Large intestine (tissue), 3 donors: ENCODE data around the gene MTRF1. TPM values are rescaled to one million over a fixed set of nuclear protein-coding genes. Genes with fewer than 3 reads are reported as not detected.

Experiments used
- DNase-seq, 2 donors: peaks; one replicate each; pipeline versions ENCODE4 v3.0.0 to v3.0.0-alpha.2; 2013
- H3K27ac ChIP-seq: one replicate; pipeline ENCODE4 v1.5.1; 2013; ENCODE audit warnings: low read length
- H3K27me3 ChIP-seq: 2 replicates; pipeline ENCODE4 v1.6.1; 2013; ENCODE audit warnings: low read length; ENCODE audit not compliant: control insufficient read depth, insufficient read depth
- H3K36me3 ChIP-seq: 2 replicates; pipeline ENCODE4 v1.6.1; 2013; ENCODE audit warnings: low read length; ENCODE audit not compliant: control insufficient read depth, insufficient read depth
- H3K4me1 ChIP-seq: one replicate; pipeline ENCODE4 v1.6.1; 2013; ENCODE audit warnings: low read length; ENCODE audit not compliant: control insufficient read depth, insufficient read depth
- H3K4me3 ChIP-seq: one replicate; pipeline ENCODE4 v1.5.1; 2013; ENCODE audit warnings: low read length
- H3K9me3 ChIP-seq: one replicate; pipeline ENCODE4 v1.6.1; 2013; ENCODE audit warnings: mild to moderate bottlenecking, low read depth, low read length, moderate library complexity; ENCODE audit not compliant: control insufficient read depth
- WGBS: methylation state at CpG from one replicate; pipeline ENCODE4 v1.1.5; 2013; ENCODE audit warnings: low lambda C conversion rate; ENCODE audit not compliant: insufficient coverage; 5-methylcytosine and 5-hydroxymethylcytosine counted together
- polyA plus RNA-seq: library from polyadenylated mRNA; unstranded; fragments of 120-200 nt; gene quantifications from one replicate; pipeline ENCODE4 v1.2.1, GENCODE V29; 2013

The MTRF1 gene
- polyA plus RNA-seq, 1 donor = 18.6 TPM

DNA sequence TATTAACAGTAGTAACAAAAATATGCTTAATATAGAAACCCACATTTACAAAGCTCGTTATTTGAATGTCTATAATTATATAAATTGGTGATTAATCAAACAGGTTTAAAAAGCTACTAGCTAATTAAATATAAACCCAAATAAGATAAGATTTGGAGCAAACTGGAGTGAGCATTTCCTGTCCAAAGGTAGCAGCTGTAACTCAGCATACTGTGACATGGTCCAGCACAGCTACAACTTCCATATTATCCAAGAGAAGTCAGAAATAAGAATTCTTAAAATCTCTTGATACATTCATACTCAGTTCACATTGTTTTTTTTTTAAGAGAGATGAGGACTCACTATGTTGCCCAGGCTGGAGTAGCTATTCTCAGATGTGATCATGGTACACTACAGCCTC, 8.5 kb downstream of the MTRF1 start:
- H3K9me3 ChIP-seq = no peaks in the 10 kb centered on the region
- H3K4me3 ChIP-seq = no peak overlapping the region
- 100% methylated on average over 1 of the region's 1 CpG for WGBS
- H3K36me3 ChIP-seq = peaks cover 31% of the 10 kb centered on the region
- H3K27ac ChIP-seq = no peak overlapping the region
- H3K4me1 ChIP-seq = no peaks in the 10 kb centered on the region
- H3K27me3 ChIP-seq = no peaks in the 10 kb centered on the region
- no peak for DNase-seq

DNA sequence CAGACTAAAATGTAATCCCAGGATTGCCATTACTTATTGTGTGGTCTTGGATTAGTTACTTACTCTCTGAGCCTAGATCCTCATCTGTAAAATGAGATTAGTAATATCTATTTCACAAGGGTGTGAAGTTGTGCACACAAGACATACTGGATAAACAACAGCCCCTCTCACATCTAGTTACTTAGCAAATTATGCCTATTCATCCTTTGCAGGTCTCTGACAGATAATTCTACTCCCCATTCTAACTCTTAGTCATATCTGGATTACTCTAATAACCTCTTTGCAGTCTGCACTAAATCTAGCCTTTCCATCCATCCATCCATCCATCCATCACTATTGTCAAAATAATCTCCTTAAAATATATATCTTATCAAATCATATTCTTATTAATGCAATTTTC, 12.4 kb downstream of the MTRF1 start:
- Histone ChIP-seq H3K4me1 (no peaks in the 10 kb centered on the region), H3K27ac (no peak overlapping the region), H3K27me3 (no peaks in the 10 kb centered on the region), H3K36me3 (peaks cover 27% of the 10 kb centered on the region), H3K9me3 (no peaks in the 10 kb centered on the region), H3K4me3 (no peak overlapping the region)
- DNase-seq = no peak

DNA sequence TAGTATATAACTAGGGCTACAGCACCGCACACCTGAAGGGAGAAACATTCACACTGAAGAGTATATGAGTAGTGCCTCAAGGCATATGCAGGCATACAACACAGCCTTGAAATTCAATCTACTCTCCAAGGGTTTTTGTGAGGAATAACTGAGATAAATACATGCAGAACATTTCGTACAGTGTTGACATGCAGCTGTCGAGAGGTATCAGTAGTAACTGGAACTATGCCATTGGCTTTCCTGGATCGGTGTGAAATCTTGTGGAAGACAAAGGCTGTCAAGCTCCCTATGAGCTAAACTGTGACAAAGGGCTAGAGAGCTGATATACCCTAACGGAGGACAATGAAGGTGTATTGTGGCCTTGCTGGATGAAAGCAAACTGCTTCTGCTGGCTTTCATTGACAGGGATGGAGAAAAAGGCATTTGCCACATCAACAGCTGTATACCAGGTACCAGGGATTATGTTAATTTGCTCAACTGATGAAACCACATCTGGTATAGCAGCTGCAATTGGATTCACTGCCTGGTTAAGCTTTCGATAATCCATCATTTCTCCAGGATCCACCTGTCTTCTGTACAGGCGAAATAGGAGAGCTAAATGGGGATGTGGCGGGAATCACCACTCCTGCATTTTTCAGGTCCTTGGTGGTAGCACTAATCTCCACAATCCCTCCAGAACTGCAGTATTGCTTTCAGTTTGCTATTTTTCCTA, 16.3 kb downstream of the MTRF1 start:
- Histone ChIP-seq H3K36me3 (peaks cover 25% of the 10 kb centered on the region), H3K9me3 (no peaks in the 10 kb centered on the region), H3K4me1 (no peaks in the 10 kb centered on the region), H3K4me3 (no peak overlapping the region), H3K27me3 (no peaks in the 10 kb centered on the region), H3K27ac (no peak overlapping the region)
- DNase-seq = no peak
- WGBS = no CpG with 5 or more reads among the region's 8 CpGs

DNA sequence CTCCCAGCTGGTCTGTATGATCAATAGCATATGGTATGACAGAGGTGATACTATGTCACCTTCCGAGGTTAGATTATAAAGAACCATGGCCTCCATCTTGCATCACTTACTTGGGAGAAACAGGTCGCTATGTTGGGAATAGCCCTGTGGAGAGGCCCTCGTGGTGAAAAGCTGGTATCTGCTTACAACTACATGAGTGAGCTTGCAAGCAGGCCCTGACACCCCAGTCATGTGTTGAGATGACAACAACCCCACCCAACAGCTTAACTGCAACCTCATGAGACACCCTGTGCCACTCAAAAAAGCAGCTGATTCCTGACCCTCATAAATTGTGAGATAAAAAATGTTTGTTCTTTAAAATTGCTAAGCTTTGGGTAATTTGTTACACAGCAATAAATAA, 18.8 kb downstream of the MTRF1 start:
- Histone ChIP-seq H3K4me3 (no peak overlapping the region), H3K36me3 (peaks cover 14% of the 10 kb centered on the region), H3K27me3 (no peaks in the 10 kb centered on the region), H3K27ac (no peak overlapping the region), H3K9me3 (no peaks in the 10 kb centered on the region), H3K4me1 (no peaks in the 10 kb centered on the region)
- no CpG with 5 or more reads among the region's 3 CpGs for WGBS
- peak; percentile 7 to 29 for DNase-seq

DNA sequence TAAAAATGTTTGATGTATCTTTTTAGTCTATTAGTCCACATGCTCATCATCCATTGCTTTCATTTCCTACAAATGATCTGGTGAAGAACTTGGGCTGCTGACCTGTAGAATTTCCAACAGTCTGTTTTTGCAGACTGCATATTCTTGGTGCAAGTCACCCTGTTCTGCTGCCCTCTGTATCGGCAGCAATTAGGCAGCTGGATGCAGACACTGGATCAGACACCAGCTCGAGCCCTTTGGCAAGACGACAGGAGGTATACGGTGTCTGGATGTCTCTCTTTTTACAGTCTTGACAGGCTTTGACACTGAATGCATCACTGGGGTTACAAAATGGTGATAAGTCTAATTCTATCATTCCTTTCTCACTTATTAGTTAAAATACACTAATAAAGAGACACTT, 21.8 kb downstream of the MTRF1 start:
- Histone ChIP-seq H3K4me3 (no peak overlapping the region), H3K27ac (no peak overlapping the region), H3K27me3 (no peaks in the 10 kb centered on the region), H3K36me3 (peaks cover 8% of the 10 kb centered on the region), H3K4me1 (no peaks in the 10 kb centered on the region), H3K9me3 (no peaks in the 10 kb centered on the region)
- DNase-seq = no peak
- WGBS = no CpG with 5 or more reads among the region's 4 CpGs

DNA sequence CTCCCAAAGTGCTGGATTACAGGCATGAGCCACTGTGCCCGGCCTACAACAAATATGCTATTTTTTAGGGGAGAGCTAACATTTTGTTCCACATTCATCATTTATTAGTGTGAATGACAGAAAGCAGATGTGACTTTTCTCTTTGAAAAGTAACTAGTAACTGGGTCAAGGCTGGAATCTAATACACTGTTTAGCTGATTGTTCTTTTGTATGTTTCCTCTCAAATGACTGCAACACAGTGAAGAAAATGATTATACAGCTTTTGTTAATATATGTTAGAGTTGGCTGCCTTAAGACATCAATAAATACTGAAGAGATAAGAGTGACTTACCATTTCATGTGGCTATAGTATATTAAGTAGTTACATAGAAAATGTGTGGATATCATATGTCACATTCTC, 27.0 kb downstream of the MTRF1 start:
- no CpG with 5 or more reads among the region's 1 CpG for WGBS
- Histone ChIP-seq H3K4me1 (no peaks in the 10 kb centered on the region), H3K4me3 (no peak overlapping the region), H3K27ac (no peak overlapping the region), H3K9me3 (no peaks in the 10 kb centered on the region), H3K36me3 (peaks cover 13% of the 10 kb centered on the region), H3K27me3 (no peaks in the 10 kb centered on the region)
- peak in 1 of 2 donors; percentile 12 for DNase-seq

DNA sequence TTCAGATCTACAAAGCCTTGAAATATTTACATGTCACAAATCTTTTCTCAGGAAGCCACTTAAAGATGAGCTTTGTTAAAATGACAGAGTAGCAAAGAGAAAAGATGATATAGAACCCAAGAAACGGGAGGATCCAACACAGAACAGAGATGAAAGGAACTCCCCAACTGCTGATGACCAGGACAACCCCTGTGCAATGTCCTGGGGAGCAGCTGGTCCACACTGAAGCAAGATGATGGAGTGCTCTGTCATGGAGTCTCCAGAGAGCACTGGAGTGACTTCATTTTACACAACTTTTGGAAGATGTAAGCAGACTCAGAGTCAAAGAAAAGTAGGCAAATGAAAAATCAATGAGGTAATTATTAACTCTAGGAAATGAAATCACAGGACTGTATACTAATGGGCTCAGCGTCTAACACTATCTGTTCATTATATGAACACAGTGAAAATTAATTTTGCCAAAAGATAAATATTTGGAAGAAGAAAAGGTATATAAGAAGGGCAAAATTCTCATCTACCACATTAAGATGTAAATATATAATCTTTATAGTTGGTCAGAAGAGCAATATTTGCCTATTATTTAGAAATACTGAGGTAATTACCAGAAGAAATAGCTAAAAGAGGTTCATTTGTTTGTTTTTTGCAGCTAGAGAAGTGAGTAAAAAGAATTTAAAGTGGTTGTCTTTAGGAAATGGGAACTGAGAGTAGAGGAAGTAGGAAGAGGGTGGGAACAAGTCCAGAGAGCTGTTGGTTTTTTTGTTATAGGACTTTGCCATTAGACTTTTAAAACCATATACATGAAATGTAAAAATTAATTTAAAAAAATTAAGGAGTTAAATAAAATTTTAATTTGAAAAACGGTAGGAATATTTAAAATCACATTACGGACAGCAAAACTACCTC, 30.5 kb downstream of the MTRF1 start:
- 94% methylated on average over 3 of the region's 4 CpGs for WGBS
- DNase-seq = no peak
- H3K27ac ChIP-seq = no peak overlapping the region
- H3K4me3 ChIP-seq = no peak overlapping the region
- no peaks in the 10 kb centered on the region for H3K27me3 ChIP-seq
- peaks cover 11% of the 10 kb centered on the region for H3K36me3 ChIP-seq
- no peaks in the 10 kb centered on the region for H3K9me3 ChIP-seq
- no peaks in the 10 kb centered on the region for H3K4me1 ChIP-seq

DNA sequence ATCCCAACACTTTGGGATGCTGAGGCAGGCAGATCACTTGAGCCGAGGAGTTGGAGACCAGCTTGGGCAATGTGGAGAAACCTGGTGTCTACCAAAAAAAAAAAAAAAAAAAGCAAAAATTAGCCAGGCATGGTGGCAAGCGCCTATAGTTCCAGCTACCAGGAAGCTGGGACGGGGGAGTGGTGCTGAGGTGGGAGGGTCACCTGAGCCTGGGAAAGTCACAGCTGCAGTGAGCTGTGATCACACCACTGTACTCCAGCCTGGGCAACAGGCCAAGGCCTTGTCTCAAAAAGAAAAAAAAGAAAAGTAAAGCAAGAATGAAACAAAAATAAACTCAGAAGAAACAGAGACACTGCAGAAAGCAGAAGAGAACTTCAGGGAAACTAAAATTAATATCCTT, 31.6 kb downstream of the MTRF1 start:
- WGBS = no CpG with 5 or more reads among the region's 3 CpGs
- Histone ChIP-seq H3K4me1 (no peaks in the 10 kb centered on the region), H3K27me3 (no peaks in the 10 kb centered on the region), H3K27ac (no peak overlapping the region), H3K4me3 (no peak overlapping the region), H3K36me3 (peaks cover 11% of the 10 kb centered on the region), H3K9me3 (no peaks in the 10 kb centered on the region)
- DNase-seq = peak; percentile 2 to 24

DNA sequence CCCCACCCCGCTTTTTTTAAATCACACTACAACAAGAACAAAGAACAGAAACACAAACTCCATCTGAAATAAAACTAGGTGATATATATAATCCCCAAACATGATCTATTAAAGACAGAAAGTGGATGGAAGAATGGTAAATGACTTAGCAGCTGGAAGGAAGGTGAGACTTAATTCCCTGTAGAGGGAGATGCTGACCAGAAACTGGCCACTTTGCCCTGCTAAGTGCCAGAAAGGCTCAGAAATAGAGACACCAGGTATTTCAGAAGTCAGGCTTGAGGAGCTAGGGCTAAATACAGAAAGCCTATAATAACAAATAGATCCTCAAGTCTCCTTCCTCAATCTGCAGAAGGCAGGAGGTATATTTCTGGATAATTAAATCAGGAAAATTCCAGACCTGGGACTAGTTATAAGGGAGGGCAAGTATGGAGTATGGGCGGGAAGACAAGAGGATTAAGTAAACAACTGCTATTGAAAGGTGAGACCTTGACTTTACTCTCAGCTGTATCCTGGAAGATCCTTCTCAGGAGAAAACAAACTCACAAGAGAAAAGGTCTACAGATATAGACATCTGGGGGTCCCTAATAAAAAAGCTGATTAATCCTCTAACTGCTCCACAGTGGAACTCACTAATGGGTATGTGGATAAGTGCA, 32.2 kb downstream of the MTRF1 start:
- no peaks in the 10 kb centered on the region for H3K9me3 ChIP-seq
- no peaks in the 10 kb centered on the region for H3K27me3 ChIP-seq
- no peak overlapping the region for H3K4me3 ChIP-seq
- no peak for DNase-seq
- no peak overlapping the region for H3K27ac ChIP-seq
- WGBS = 89% methylated on average over 1 of the region's 2 CpGs
- H3K36me3 ChIP-seq = peaks cover 14% of the 10 kb centered on the region
- H3K4me1 ChIP-seq = no peaks in the 10 kb centered on the region

DNA sequence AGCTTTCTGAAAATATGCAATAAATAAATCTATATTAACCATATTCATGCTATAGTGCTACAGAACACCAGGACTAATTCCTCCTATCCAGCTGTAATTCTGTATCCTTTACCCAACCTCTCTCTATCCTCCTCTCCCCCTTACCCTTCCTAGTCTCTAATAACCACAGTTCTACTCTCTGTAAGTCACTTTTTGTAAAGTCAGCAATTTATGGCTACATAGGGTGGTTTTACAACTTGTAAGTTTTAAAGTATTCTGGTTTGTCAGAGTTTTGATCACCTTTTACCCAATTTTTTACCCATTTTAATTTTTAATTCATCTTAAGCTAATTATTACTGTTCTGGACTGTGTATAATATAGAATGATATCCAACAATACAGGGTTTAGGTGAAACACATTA, 34.0 kb downstream of the MTRF1 start:
- no peaks in the 10 kb centered on the region for H3K9me3 ChIP-seq
- no peak overlapping the region for H3K4me3 ChIP-seq
- H3K27ac ChIP-seq = no peak overlapping the region
- H3K27me3 ChIP-seq = no peaks in the 10 kb centered on the region
- no peak for DNase-seq
- no peaks in the 10 kb centered on the region for H3K4me1 ChIP-seq
- H3K36me3 ChIP-seq = peaks cover 14% of the 10 kb centered on the region
